HG03039 (cell line): ENCODE measurements around the gene C12orf43.

Experiments
- ATAC-seq: cut with Tn5 transposase; IDR thresholded peaks from one replicate; pipeline ENCODE4 v1.9.1; 2021; ENCODE audit warnings: mild to moderate bottlenecking, moderate library complexity; ENCODE audit not compliant: unreplicated experiment

The C12orf43 gene

DNA sequence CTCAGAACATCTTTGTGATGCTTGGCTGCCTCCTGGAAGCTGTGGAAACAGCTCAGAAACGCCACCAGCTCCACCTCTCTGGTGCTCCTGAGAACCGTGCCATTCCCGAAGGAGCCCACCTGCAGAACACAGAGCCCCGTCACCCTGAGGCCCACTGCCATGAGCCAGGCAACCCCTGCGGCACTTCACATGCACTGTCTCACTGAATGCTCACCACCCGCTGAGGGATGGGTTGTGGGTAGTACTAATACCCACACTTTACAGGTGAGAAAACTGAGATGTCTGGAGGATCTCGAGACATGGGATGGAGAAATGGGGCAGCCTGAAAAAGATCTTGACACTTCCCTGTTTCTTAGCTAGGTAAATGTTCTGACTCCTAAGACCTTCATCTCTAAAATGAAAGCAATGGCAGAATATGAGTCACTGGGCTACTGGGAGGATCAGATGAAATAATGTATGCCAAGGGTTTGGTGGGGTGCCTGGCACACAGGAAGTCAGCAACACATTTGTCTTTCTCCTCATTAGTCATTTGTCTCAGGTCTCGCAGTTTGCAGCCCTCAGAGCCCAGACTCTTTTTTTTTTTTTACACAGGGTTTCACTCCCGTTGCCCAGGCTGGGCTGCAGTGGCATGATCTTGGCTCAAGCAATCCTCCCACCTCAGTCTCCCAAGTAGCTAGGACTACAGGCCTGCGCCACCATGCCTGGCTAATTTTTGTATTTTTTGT lies 17.5 kb upstream of the C12orf43 start:
- no peak for ATAC-seq

DNA sequence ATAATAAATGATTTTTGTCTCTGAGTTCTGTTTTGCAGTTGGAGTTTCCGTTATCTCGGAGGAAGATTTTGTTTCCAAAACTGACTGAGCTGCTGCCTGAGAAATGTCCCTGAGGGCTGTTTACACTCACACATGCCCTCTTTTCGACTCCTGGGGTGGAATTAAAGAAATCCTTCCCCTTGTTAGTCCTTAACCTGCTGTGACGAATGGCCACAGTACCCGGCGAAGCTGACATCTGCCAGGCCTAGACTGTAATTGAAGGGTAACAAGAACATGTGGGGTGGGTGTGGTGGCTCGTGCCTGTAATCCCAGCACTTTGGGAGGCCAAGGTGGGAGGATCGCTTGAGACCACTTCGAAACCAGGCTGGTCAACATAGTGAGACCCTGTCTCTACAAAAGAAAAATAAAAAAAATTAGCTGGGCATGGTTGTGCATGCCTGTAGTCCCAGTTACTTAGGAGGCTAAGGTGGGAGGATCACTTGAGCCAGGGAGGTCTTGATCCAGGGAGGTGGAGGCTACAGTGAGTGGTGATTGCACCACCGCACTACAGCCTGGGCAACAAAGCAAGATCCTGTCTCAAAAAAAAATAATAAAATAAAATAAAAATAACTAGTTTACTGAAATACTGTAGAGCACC lies 14.4 kb upstream of the C12orf43 start:
- no peak for ATAC-seq

DNA sequence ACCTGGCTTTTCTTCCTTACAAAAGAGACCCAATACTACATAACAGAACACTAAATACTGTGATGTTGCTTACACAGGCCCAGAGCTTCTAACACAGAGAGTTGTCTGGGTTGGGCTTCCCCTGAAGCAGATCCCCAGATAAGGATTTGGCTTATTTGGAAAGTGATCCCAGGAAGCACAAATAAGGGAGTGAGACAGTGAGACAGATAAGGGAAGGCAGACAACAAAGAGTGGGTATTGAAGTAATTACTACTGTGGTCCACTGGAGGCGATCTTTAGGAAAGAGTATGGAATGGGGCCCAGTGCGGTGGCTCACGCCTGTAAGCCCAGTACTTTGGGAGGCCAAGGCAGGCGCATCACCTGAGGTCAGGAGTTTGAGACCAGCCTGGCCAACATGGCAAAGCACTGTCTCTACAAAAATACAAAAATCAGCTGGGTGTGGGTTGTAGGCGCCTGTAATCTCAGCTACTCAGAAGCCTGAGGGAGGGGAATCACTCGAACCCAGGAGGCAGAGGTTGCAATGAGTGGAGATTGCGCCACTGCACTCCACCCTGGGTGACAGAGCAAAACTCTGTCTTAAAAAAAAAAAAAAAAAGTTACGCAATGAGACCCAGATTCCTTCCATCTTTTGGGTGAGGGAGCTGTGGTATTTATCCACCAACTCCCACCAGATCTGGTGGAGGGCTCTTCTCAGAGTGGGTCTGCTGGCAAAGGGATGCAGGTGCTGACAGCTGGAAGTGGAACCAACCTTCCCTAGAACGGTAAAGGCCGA lies 10.2 kb upstream of the C12orf43 start:
- ATAC-seq, result no peak

DNA sequence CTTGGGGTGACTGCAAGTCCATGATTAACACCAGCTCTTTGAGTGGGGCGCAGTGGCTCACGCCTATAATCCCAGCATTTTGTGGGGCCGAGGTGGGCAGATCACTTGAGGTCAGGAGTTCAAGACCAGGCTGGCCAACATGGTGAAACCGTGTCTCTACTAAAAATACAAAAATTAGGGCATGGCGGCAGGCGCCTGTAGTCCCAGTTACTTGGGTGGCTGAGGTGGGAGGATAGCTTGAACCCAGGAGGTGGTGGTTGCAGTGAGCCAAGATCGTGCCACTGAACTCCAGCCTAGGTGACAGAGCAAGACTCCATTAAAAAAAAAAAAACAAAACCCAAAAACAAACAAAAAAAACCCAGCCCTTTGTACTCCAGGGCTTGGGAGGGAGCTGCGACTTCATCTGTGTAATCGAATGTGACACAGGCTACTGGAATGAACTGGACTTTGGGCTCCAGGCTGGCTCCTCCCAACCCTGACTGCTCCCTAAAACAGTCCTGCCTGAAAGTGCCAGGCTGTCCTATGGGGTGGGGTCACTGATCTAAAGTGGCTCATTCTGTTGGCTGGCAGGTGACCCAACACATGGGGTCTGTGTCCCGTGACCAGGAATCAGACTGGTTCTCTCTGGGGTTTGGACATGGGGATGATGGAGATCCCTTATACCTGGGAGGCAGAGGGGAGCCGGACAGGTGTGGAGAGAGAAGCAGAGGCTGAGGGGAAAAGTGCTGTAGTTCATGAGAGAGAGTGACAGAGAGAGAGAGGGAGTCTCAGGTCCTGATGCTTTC lies 9.3 kb upstream of the C12orf43 start:
- ATAC-seq, result no peak

DNA sequence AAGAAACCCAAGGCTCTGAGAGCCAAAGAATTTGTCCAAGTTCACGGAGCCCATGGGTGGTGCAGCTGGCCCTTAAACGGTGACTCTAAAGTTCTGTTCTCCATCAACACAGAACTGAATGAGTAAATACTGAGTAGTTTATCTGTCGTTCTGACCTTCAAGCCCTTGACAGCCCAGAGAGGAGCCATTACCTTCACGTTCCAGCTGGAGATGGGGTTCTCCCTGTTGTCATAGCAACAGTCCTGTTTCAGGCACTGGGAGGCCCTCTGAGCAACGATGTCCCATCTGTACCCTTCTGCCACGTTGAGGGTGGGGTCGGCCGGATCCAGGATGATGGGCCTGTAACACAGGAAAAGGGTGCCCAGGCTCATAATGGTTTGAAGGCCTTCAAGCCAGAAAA lies 7.5 kb upstream of the C12orf43 start:
- ATAC-seq, result no peak

DNA sequence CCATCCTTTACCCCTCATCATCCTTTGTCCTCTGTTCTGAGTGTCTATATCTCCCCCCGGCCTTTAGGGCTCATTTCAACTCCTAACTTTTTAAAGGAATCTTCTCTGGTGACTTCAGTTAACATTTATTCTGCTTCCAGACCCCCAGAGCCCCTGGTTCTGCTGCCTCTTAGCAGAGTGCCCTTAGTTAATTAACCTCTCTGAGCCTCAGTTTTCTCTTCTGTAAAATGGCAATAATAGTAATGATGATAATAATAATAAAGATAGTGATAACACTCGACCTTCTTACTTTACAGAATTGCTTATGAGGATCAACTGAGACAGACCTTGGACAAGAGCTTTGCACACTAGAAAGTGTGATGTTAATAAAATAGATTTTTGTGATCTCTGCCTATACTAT lies 6.4 kb upstream of the C12orf43 start:
- no peak for ATAC-seq

DNA sequence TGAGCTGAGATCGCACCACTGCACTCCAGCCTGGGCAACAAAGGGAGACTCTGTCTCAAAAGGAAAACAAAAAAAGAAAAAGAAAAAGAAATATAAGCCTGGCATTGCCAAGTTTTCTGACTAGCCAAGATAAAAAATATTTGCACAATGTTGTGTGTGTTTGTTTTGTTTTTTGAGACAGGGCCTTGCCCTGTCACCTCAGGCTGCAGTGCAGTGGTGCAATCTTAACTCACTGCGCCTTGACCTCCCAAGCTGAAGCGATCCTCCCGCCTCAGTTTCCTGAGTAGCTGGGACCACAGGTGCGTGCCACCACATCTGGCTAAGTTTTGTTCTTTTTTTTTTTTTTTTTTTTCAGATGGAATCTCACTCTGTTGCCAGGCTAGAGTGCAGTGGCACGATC lies 5.5 kb upstream of the C12orf43 start:
- ATAC-seq, result no peak

DNA sequence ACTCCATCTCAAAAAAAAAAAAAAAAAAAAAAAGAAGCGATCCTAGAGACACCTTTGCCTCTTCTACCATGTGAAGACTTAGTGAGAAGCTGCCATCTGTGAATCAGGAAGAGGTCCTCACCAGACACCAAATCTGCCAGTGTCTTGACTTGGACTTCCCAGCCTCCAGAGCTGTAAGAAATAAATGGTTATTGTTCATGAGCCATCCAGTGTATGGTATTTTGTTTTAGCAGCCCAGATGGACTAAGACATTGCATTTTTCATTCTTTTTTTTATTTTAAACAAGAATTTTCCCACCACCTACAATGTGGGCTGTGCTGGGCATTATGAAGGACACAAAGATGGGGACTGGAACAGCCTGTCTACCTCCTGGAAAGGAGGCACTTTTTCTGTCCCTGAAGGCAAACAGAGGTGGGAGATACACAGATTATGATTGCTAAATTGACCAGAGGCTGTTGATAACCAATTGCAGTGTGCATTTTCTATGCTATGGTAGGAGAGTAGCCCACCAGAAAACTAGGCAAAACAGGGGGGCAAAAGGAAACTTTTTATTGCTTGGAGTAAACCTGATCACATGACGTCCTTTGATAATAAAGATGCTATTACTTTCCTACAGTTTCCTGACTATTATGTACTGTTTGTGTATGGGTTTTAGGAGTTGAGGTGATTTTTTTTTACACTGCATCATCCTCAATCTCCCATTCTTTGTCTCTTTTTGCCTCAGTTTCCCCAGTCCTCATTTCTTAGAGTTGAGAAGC lies 2.8 kb upstream of the C12orf43 start:
- no peak for ATAC-seq

DNA sequence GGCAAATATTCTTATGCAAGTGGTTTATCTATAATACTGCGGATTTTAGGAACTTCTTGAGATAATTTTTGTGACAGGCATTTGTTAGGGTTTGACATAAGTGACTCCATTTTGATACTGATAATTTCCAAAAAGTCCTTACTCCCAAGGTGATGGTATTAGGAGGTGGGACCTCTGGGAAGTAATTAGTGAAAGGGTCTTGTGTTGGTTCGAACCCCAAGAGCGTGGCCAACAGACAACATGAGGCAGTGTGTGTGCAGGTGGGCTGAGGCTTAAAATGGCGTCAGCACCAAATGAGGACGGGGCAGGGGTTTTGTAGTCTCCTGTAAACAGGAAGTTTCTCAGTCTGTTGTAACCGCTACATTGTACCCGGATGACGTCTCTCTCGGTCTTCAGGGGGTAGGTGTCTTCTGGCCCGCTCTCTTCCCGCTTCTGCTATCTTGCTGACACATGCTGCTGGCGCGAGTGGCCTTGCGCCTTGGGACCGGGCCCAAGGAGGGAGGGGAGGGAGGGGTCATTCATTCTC lies 1.7 kb upstream of the C12orf43 start:
- no peak for ATAC-seq

DNA sequence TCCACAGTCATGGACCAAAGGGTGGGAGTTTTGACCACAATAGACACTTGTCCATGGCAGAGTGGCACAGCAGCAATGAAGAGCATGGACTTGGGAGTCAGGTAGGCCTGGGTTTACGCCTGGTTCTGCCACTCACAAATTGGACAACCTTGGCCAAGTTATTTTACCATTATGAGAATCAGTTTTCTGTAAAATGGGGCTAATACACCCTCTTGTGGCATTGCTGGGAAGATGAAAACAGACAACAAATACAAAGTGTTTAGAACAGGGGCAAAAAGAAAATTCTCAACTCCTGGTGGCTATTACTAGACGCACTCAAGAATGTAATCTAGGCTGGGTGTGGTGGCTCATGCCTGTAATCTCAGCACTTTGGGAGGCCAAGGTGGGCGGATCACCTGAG lies 2.6 kb downstream of the C12orf43 start:
- no peak for ATAC-seq

DNA sequence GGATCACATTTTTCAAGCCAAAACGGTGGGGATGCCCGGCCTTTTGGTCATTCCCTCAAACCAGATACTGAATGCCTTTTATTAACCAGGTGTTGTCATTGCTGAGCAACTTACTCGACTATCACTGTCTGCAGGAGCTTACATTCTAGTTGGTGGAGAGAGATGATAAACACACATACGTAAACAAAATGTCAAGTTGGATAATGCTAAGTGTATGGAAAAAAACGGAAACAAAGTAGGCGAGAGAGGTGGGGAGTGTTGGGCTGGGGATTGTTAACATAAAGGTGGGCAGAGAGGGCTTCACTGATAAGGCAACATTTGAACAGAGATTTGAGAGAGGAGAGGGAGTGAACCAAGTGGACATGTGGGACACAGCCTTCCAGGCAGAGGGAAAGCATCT lies 4.5 kb downstream of the C12orf43 start:
- no peak for ATAC-seq

DNA sequence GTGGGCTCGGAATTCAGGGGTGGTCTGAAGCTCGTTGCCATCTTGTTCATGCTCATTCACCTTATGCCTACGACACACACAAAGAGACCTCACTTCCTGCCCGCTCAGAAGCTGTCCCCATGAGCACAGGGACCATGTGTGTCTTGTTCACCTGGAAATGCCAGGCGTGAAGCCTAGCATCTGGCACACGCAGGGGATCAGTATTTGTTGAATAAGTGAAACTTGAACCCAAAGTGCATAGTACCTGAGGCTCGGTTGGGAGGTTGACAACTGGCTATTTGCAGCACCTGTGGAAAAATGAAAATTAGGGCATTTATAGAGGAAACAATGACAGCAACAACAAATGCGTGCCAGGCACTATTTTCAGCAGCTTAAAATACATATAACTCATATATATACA lies 5.4 kb downstream of the C12orf43 start:
- ATAC-seq, result no peak

DNA sequence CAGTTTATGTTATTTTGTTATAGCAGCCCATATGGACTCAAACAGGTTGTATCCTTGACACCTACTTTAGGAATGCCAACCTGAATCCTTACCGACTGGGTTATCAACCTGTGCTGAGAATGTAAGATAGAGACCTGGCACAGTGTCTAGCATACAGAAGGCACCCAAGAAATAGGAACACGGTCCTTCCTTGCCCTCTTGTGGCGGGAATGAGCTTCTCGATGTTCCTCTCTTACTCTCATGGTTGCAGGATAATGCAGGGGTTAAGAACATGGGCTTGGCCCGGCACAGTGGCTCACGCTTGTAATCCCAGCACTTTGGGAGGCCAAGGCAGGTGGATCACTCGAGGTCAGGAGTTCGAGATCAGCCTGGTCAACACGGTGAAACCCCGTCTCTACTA lies 6.5 kb downstream of the C12orf43 start:
- no peak for ATAC-seq

DNA sequence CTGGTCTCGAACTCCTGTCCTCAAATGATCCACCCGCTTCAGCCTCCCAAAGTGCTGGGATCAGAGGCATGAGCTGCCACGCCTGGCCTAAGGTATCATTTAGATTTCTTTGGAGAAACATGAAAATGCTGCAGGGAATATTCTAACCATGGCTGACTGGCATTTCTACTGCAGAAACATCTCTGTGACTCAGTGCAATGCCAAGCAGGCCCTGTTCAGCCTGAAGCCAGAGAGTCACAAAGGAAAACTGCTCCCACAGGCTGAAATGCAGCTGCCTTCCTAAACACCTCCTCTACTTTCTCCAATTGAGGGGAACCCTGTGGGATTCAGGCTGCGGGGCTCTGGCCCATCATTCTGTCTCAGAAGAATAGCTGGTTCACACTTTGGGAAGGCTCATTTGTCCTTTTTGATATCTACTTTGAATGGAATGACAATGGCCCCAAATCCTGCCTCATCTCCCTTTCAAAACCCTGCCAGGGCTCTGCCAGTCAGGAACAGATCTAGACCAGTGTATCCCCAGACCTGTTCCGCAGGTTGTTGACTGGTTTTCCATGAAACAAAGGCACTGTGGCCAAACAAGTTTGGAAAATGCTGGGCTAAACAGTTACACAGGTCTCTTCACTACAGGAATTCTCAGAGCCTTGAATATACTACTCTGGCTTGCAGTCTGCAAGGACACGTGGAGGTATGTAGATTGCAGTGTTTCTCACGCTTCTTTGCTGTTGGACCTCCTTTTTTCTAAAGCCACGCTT lies 7.8 kb downstream of the C12orf43 start:
- no peak for ATAC-seq

DNA sequence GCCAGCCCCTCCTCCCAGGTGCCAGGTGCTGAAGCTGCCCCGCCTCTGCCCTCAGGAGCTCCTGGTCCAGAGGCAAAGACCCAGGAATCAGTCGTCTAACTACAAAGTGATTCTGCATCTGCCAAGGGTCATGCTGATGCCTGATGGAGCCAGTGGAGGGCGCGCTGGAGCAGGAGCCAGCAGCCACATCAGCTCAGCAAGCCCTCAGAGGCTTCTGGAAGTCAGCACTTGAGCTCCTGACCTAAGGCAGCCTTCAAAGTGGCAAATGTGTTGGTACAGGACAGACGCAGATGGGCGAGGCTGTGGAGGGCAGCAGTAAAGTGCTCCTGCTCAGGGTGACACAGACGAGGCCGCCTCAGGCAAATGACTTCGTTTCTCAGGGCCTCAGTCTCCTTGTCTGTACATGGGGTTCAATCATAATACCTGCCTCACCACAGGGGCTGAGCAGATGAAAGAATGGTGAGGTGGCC lies 10.9 kb downstream of the C12orf43 start:
- ATAC-seq, result no peak

DNA sequence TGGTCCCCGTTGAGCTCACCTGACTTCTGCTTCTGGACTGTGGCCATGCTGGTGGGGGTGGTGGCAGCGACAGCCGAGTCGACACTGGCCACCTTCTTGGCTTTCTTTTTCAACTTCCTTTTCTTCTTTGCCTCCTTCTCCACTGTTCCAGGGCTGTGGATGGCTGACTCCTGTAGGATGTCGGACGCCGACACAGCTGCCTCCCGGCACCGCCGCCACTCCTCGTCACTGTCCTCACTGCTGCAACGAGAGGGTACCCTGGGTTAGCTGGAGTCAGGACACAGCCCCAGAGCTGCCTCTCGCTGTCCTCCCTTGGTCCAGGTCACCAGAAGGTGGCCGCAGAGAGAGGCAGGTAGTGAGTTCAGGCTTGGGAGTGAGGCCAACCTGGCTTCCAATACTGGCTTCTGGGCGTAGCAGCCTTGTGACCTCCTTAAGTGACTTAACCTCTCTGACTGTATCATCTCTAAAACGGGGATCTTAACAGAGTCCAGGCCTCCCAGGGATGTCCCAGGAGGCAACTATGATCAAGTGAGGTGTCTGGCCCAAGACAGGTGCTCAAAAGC lies 12.0 kb downstream of the C12orf43 start:
- ATAC-seq, result no peak

DNA sequence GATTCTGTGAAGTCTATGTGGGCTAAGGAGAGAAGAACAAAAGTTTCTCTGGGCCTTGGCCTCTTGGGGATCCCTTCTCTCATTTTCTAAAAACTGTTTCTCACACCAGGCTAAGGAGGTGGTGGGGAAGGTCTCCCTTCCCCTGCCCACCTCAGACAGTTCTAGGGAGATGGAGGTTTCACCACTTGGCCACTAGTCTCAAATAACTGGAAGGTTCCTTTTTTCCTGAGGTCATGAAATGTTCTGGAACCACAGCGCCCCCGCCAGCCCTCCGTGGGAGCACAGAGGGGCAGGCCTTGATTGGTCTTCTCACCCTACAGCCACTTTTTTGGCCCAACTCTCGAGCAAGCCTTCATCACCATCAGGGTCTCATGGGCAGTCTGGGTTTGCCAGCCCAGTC lies 12.6 kb downstream of the C12orf43 start:
- ATAC-seq, result no peak

DNA sequence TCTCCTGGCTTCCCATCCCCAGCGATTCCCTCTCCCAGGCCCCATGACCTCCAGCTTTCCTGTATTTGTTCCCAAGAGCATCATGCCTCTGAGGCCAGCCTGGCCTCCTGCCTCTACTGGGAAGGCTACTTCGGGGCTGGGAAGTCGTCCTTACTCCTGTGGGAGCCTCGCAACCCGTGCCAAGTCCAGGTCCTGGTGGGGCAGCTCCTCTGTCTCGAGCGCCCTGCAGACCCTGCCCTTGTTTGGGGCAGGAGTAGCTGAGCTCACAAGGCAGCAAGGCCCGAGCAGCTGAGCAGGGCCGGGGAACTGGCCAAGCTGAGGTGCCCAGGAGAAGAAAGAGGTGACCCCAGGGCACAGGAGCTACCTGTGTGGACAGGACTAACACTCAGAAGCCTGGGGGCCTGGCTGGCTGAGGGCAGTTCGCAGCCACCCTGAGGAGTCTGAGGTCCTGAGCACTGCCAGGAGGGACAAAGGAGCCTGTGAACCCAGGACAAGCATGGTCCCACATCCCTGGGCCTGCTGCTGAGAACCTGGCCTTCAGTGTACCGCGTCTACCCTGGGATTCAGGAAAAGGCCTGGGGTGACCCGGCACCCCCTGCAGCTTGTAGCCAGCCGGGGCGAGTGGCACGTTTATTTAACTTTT lies 14.3 kb downstream of the C12orf43 start:
- no peak for ATAC-seq

DNA sequence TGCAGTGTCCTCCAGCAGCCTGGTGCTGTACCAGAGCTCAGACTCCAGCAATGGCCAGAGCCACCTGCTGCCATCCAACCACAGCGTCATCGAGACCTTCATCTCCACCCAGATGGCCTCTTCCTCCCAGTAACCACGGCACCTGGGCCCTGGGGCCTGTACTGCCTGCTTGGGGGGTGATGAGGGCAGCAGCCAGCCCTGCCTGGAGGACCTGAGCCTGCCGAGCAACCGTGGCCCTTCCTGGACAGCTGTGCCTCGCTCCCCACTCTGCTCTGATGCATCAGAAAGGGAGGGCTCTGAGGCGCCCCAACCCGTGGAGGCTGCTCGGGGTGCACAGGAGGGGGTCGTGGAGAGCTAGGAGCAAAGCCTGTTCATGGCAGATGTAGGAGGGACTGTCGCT lies 15.2 kb downstream of the C12orf43 start:
- ATAC-seq, result no peak
